NCI-H2196 (cell line): ENCODE results near the gene PTPRT.

Source experiments
- DNase-seq: peaks from one replicate; lab custom pipeline; 2025; ENCODE audit not compliant: unreplicated experiment; lab: John Stamatoyannopoulos, UW

PTPRT gene

GRCh38 chr20:42419814-42420532 lies 769.7 kb downstream of the PTPRT start:
- no peak for DNase-seq

- no peak for DNase-seq
These were observed 782.9 kb downstream of the PTPRT start for GRCh38 chr20:42406826-42407225.

DNA sequence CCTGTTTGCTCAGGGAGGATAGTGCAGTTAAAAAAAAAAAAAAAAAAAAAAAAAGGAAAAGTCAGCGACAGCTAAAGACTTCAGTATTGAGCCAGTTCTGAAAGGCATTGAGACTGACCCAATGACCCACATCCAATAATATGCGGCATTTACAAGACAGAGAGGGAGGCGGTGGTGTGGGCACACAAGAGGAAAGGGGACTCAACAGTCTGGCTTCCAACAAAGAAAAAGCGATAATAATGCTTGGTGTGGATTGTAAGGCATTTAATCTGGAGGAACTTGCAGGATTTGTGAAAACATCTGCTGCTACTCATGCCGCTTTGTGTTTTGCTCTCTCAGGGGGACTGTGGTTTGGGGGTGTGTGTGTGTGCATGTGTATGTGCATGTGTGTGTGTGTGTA lies 787.3 kb downstream of the PTPRT start:
- no peak for DNase-seq

DNA sequence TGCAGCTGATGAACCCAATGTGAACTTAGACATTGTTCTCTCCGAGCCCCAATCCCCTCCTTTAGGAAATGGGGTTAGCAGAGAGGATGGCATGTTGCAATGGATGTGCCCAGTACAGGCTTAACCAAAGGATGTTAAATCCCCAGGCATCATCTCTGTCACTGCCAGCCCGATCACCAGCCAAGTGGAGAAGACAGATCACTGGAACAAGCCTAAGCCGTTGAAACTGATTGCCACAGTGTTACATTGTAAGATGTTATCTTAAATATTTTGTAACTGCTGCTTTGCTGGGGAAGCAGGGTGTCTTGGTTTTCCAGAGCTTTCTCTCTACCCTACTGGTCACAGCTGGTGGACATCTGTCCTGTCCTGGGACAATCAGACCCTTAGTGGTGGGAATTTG lies 788.1 kb downstream of the PTPRT start:
- no peak for DNase-seq

DNA sequence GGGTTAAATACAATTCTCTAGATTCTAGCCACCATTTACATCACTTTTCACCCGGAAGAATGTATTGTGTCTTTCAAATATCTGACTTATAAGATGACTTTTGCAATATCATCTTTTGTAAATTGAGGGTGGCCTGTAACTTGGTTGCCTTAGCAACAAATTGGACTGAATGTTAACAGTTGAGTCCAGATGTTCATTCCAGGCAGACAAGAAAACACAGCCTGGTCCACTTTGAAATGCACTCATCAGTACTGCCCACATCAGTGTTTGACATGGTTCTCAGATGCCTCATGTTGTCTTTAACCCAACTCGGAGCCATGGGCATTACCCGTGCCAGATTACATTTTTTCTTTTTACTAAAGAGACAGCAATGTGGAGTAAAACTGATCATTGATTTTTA lies 789.9 kb downstream of the PTPRT start:
- no peak for DNase-seq

- DNase-seq = no peak
These were observed 797.3 kb downstream of the PTPRT start for GRCh38 chr20:42392442-42392841.

DNA sequence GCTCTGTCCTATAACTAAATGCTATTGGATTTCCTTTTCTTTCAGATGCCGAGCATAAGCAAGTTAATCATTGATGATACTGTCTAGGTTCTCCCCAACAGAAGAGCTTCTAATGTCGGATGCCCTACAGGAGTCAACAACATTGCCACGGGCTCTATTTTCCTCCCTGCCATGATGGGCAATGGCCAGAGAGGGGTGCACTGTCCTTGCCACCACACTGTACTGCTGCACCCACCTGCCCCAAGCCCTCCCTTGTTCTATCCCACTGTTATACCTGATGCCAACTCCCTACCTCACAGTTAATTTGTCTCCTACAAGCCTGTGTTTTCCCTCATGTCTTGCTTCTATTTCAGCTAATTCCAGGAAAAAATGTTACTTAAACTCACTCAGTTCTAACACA lies 797.9 kb downstream of the PTPRT start:
- DNase-seq = no peak

- no peak for DNase-seq
These were observed 809.4 kb downstream of the PTPRT start for GRCh38 chr20:42380287-42380686.

- no peak for DNase-seq
These were observed 810.3 kb downstream of the PTPRT start for GRCh38 chr20:42379385-42379784.

GRCh38 chr20:42378826-42379225 lies 810.9 kb downstream of the PTPRT start:
- DNase-seq = no peak

- no peak for DNase-seq
These were observed 813.6 kb downstream of the PTPRT start for GRCh38 chr20:42376131-42376530.

- DNase-seq = no peak
These were observed 816.7 kb downstream of the PTPRT start for GRCh38 chr20:42373049-42373448.

GRCh38 chr20:42370075-42370474 lies 819.6 kb downstream of the PTPRT start:
- no peak for DNase-seq

DNA sequence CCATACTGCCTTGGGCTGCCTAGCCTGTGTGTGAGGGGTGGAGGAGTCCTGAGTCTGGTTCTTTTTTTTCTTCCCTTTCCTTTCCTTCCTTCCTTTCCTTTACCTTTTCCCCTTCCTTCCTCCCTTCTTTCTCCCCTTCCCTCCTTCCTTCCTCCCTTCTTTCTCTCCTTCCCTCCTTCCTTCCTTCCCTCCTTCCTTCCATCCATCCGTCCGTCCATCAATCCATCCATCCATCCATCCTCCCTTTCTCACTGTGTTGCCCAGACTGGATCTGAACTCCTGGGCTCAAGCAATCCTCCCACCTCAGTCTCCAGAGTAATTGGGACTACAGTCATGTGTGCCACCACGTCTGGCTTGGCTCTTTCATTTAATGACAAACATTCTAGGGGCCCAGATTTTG lies 820.8 kb downstream of the PTPRT start:
- DNase-seq = no peak

DNA sequence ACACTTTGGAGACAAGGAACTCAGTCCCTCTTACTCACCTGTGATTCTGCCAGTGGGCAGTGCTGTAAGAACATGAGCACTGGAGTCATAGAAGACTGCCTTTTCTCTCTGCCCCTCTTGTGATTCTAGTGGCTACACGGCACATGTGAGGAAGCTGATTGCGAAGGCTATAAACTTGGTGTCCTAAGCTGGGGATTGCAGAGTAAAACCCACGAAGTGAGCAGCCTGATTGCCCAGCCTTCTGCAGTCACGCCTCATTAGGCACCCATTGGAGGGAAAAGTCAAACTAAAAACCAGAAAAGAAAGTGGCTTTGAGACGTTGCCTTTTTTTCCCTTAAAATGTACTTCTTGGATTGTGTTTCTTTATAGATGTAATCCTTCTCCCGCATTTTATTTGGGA lies 823.1 kb downstream of the PTPRT start:
- DNase-seq = no peak

GRCh38 chr20:42364446-42364845 lies 825.3 kb downstream of the PTPRT start:
- no peak for DNase-seq

- DNase-seq = no peak
These were observed 828.2 kb downstream of the PTPRT start for GRCh38 chr20:42361402-42361970.

- no peak for DNase-seq
These were observed 829.1 kb downstream of the PTPRT start for GRCh38 chr20:42360621-42361020.

DNA sequence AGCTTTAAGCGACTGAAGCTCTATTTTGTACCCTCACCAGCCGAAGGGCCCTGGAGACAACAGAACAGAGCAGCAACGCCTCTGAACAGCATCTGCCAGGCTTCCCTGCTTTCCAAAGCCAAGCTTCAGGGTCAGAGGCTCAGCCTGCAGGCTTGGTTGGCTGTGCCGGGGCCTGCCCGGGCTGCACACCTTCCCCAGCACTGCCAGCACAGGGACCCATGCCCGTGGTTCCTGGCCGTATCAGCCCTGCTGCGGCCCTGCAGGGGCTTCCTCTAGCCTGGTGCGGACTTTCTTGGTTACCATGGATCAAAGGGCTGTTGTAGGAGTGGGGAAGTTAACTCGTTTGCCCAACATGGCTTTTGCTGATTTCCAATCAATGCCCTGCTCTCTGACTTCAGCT lies 830.1 kb downstream of the PTPRT start:
- no peak for DNase-seq

GRCh38 chr20:42352096-42352495 lies 837.6 kb downstream of the PTPRT start:
- DNase-seq = no peak

- no peak for DNase-seq
These were observed 839.2 kb downstream of the PTPRT start for GRCh38 chr20:42350521-42350920.

DNA sequence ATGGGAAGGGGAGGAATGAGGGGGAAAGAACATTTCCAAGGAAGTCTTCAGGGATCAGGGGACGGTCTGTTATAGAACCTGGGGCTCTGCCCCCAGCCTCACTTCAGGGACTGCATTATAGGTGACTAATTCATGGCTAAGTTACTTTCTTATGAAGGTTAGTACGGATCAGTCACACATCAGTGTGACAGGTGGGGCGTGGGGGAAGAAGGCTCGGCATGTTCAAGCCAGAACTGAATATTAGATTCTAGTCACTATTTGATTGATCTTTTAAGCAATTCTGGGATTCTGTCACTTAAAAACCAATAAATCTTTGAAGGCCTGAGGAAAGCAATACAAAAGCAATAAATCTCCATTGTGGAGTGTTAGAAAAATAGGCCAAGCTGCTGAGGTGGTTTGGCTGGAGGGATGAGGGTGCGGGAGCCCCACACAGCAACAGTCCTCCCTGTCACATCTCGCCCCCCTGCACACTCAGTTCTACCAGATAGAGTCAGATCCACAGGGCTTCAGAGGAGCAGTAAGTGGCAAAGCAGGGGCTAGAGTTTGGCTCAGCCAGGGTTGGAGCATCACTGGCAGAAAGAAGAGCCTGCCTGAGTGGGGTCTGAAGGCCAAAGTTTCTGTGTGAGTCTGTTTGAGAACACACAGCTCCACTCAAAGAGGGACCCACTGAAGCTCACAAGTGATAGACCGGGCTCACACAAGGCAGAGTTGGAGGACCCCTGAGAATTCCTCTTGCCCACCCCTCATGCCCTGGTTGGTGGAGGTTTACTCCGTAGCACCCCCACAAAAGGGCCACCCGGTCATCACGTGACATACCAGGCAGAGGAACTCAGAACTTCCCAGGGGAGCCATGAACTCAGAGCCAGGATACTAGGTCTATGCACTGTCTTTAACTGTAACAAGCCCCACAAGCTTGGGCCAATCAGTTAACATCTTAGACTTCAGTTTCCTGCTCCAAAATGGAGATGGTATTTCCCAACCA lies 843.2 kb downstream of the PTPRT start:
- DNase-seq = no peak
